ENCODE results near the gene MATN3.

- TF ChIP-seq, protein P1, sequence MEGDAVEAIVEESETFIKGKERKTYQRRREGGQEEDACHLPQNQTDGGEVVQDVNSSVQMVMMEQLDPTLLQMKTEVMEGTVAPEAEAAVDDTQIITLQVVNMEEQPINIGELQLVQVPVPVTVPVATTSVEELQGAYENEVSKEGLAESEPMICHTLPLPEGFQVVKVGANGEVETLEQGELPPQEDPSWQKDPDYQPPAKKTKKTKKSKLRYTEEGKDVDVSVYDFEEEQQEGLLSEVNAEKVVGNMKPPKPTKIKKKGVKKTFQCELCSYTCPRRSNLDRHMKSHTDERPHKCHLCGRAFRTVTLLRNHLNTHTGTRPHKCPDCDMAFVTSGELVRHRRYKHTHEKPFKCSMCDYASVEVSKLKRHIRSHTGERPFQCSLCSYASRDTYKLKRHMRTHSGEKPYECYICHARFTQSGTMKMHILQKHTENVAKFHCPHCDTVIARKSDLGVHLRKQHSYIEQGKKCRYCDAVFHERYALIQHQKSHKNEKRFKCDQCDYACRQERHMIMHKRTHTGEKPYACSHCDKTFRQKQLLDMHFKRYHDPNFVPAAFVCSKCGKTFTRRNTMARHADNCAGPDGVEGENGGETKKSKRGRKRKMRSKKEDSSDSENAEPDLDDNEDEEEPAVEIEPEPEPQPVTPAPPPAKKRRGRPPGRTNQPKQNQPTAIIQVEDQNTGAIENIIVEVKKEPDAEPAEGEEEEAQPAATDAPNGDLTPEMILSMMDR (conservative IDR thresholded peaks at IDR 0.05): peak; percentile 27
- TF ChIP-seq ZFX (IDR thresholded peaks at IDR 0.05): no peak
Observed at GRCh38 chr2:20050646-20051531, 38.4 kb upstream of the MATN3 start.
